ENCODE measurements around the gene ILF3. TPM values are rescaled to one million over a fixed set of nuclear protein-coding genes. Genes with fewer than 3 reads are reported as not detected.

ILF3 gene
- 137 to 175 TPM (median 172 TPM) in 5 replicates for total RNA-seq (2022; extraction: Qiagen RNA extraction; ENCODE audit: low read depth)

GRCh38 chr19:10653732-10654609, at the start of gene ILF3:
Gene ILF3, plus strand, starts transcription at chr19:10654346. Its CDS starts 16,260 bp downstream, at chr19:10670606.

GRCh38 chr19:10625003-10625761, 29.0 kb upstream of the ILF3 start, which contains the start of gene SLC44A2:
Gene SLC44A2, plus strand, starts transcription at chr19:10625553. Its CDS starts 81 bp downstream, at chr19:10625634.

GRCh38 chr19:10717356-10718204, 63.4 kb downstream of the ILF3 start, which contains the start of gene DNM2:
Gene DNM2, plus strand, starts transcription at chr19:10718079. Its CDS starts 164 bp downstream, at chr19:10718243.

Other genes starting within 250 kb of the ILF3 start
- gene PDE4A, start 233.8 kb upstream of the ILF3 start, total RNA-seq (2022; extraction: Qiagen RNA extraction; ENCODE audit: low read depth) = 2.9 to 5.3 TPM (median 4.7 TPM) in 5 replicates
- gene KEAP1, start 151.0 kb upstream of the ILF3 start, total RNA-seq (2022; extraction: Qiagen RNA extraction; ENCODE audit: low read depth) = 46.2 to 74.0 TPM (median 59.3 TPM) in 5 replicates
- 1.3 to 2.7 TPM (median 2.2 TPM) in 5 replicates for gene S1PR5, start 136.9 kb upstream of the ILF3 start, total RNA-seq (2022; extraction: Qiagen RNA extraction; ENCODE audit: low read depth)
- 13.6 to 24.2 TPM (median 20.8 TPM) in 5 replicates for gene ATG4D, start 110.4 kb upstream of the ILF3 start, total RNA-seq (2022; extraction: Qiagen RNA extraction; ENCODE audit: low read depth)
- 15.8 to 20.5 TPM (median 18.0 TPM) in 5 replicates for gene KRI1, start 88.3 kb upstream of the ILF3 start, total RNA-seq (2022; extraction: Qiagen RNA extraction; ENCODE audit: low read depth)
- 3.9 to 8.0 TPM (median 5.8 TPM) in 5 replicates for gene CDKN2D, start 85.4 kb upstream of the ILF3 start, total RNA-seq (2022; extraction: Qiagen RNA extraction; ENCODE audit: low read depth)
- gene AP1M2, start 67.0 kb upstream of the ILF3 start, total RNA-seq (2022; extraction: Qiagen RNA extraction; ENCODE audit: low read depth) = 37.1 to 45.1 TPM (median 38.9 TPM) in 5 replicates
- 6.8 to 7.7 TPM (median 7.2 TPM) in 5 replicates for gene SLC44A2, start 28.8 kb upstream of the ILF3 start, total RNA-seq (2022; extraction: Qiagen RNA extraction; ENCODE audit: low read depth)
- gene QTRT1, start 47.1 kb downstream of the ILF3 start, total RNA-seq (2022; extraction: Qiagen RNA extraction; ENCODE audit: low read depth) = 22.5 to 37.4 TPM (median 33.9 TPM) in 5 replicates
- 38.9 to 61.4 TPM (median 57.9 TPM) in 5 replicates for gene DNM2, start 63.7 kb downstream of the ILF3 start, total RNA-seq (2022; extraction: Qiagen RNA extraction; ENCODE audit: low read depth)
- 16.5 to 31.5 TPM (median 29.4 TPM) in 5 replicates for gene TMED1, start 181.9 kb downstream of the ILF3 start, total RNA-seq (2022; extraction: Qiagen RNA extraction; ENCODE audit: low read depth)
- not detected in 5 replicates for gene C19orf38, start 194.1 kb downstream of the ILF3 start, total RNA-seq (2022; extraction: Qiagen RNA extraction; ENCODE audit: low read depth)
- 30.1 to 52.5 TPM (median 50.5 TPM) in 5 replicates for gene CARM1, start 217.2 kb downstream of the ILF3 start, total RNA-seq (2022; extraction: Qiagen RNA extraction; ENCODE audit: low read depth)

Data from A549 treated with ZK216348 at 1 μM for 4 hours (cell line).